ENCODE results near the gene MAN2B2.

DNA sequence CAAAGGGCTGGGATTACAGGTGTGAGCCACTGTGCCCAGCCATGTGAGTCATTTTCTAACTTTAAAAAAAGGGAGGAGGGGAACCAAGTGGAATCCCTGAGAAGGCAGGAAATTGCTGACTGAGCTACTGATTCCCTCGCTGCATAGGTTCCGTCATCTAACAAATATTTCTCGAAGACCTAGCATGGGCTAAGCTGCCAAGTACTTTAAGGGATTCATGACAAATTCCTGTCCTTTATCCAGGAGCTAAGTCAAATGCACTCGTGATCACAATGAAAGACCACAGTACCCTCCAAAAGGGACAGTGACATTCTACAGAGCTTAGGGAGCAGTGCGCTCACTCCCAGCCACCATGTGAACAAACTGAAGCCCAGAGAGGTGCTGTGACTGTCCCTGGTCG, 33.2 kb upstream of the MAN2B2 start:
- TF ChIP-seq CREB5 (CRISPR knock-in tag; IDR thresholded peaks at IDR 0.05; ENCODE audit: low read depth) (no peak), TCF4 (CRISPR knock-in tag; IDR thresholded peaks at IDR 0.05; ENCODE audit: borderline replicate concordance) (no peak), POU6F1 (CRISPR knock-in tag; IDR thresholded peaks at IDR 0.05; ENCODE audit: borderline replicate concordance, low read depth) (no peak), RARB (CRISPR knock-in tag; IDR thresholded peaks at IDR 0.05) (no peak), PPARA (CRISPR knock-in tag; IDR thresholded peaks at IDR 0.05; ENCODE audit: borderline replicate concordance) (no peak), ZFP3 (CRISPR knock-in tag; IDR thresholded peaks at IDR 0.05) (no peak), TOX (CRISPR knock-in tag; IDR thresholded peaks at IDR 0.05; ENCODE audit: borderline replicate concordance) (no peak), ZC3H10 (CRISPR knock-in tag; IDR thresholded peaks at IDR 0.05) (no peak)
- TF ChIP-seq, protein P1, sequence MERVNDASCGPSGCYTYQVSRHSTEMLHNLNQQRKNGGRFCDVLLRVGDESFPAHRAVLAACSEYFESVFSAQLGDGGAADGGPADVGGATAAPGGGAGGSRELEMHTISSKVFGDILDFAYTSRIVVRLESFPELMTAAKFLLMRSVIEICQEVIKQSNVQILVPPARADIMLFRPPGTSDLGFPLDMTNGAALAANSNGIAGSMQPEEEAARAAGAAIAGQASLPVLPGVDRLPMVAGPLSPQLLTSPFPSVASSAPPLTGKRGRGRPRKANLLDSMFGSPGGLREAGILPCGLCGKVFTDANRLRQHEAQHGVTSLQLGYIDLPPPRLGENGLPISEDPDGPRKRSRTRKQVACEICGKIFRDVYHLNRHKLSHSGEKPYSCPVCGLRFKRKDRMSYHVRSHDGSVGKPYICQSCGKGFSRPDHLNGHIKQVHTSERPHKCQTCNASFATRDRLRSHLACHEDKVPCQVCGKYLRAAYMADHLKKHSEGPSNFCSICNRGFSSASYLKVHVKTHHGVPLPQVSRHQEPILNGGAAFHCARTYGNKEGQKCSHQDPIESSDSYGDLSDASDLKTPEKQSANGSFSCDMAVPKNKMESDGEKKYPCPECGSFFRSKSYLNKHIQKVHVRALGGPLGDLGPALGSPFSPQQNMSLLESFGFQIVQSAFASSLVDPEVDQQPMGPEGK (CRISPR knock-in tag; IDR thresholded peaks at IDR 0.05; ENCODE audit: borderline replicate concordance): no peak

Measured in SK-N-SH treated with all-trans-retinoic acid at 6 μM for 48 hours (cell line).